SK-N-SH (cell line): Measurements from ENCODE around the gene C10orf120.

ENCODE experiments used
- EP300 ChIP-seq, 2 experiments: IDR thresholded peaks; 2 replicates each; pipeline versions ENCODE4 v1.4.0 to v1.6.1; 2012; ENCODE audit warnings: borderline replicate concordance in 1 of 2, low read depth in 1 of 2, low read length in 1 of 2
- EZH2phosphoT487 ChIP-seq: fragments of 200-600 bp; sonication (generic); IDR thresholded peaks from 2 replicates; pipeline ENCODE4 v1.6.1; 2017; ENCODE audit warnings: low read depth, mixed run types, mild to moderate bottlenecking, antibody characterized with exemption, moderate library complexity, borderline replicate concordance
- JUND ChIP-seq: IDR thresholded peaks from 2 replicates; pipeline ENCODE4 v1.4.0; 2012
- NFIC ChIP-seq: IDR thresholded peaks from 2 replicates; pipeline ENCODE4 v1.4.0; 2012; ENCODE audit warnings: borderline replicate concordance
- POLR2AphosphoS5 ChIP-seq: IDR thresholded peaks from 2 replicates; pipeline ENCODE4 v1.6.1; 2012; ENCODE audit warnings: low read depth, low read length
- SIN3A ChIP-seq: IDR thresholded peaks from 2 replicates; pipeline ENCODE4 v1.6.1; 2012; ENCODE audit warnings: low read depth, mild to moderate bottlenecking, low read length, moderate library complexity, borderline replicate concordance
- YY1 ChIP-seq: IDR thresholded peaks from 2 replicates; pipeline ENCODE4 v1.4.0; 2012; ENCODE audit warnings: low read depth, mild to moderate bottlenecking
- TF ChIP-seq, protein P1 (sequence below): fragments of 200-600 bp; sonication (generic); IDR thresholded peaks from 2 replicates; pipeline ENCODE4 v1.6.1; 2017; ENCODE audit warnings: antibody characterized with exemption, mild to moderate bottlenecking, moderate library complexity

DNA sequence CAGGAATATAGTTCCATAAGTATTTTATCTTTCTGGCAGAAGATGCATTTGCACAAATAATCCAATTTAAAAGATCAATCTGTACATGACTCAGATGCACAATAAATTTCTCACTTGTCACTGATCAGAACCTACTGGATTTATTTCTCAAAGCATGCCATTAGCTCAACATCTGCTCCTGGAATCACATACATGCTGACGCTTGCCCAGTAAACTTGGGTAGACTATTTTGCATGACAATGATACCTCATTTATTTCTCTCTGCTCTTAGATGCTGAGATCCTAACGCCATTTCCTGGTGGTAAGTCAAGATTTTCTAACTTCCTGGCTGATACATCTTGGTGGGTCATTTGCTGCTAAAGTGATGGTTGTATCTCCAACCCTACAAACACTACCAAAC, 33.8 kb upstream of the C10orf120 start:
- TF ChIP-seq NFIC, result no peak
- TF ChIP-seq EP300 (IDR thresholded peaks at IDR 0.05; ENCODE audit: borderline replicate concordance in 1 of 2, low read depth in 1 of 2, low read length in 1 of 2), result no peak
- TF ChIP-seq, protein P1, sequence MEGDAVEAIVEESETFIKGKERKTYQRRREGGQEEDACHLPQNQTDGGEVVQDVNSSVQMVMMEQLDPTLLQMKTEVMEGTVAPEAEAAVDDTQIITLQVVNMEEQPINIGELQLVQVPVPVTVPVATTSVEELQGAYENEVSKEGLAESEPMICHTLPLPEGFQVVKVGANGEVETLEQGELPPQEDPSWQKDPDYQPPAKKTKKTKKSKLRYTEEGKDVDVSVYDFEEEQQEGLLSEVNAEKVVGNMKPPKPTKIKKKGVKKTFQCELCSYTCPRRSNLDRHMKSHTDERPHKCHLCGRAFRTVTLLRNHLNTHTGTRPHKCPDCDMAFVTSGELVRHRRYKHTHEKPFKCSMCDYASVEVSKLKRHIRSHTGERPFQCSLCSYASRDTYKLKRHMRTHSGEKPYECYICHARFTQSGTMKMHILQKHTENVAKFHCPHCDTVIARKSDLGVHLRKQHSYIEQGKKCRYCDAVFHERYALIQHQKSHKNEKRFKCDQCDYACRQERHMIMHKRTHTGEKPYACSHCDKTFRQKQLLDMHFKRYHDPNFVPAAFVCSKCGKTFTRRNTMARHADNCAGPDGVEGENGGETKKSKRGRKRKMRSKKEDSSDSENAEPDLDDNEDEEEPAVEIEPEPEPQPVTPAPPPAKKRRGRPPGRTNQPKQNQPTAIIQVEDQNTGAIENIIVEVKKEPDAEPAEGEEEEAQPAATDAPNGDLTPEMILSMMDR, result no peak
- TF ChIP-seq JUND, result no peak
- no peak for TF ChIP-seq POLR2AphosphoS5
- no peak for TF ChIP-seq SIN3A
- TF ChIP-seq EZH2phosphoT487, result no peak
- TF ChIP-seq YY1, result no peak
